Raji (cell line): ENCODE results near the gene ASS1.

ENCODE experiments used
- POLR2A ChIP-seq: IDR thresholded peaks from 2 replicates; pipeline ENCODE4 v1.6.1; 2011; ENCODE audit warnings: low read depth, low read length, control low read depth; ENCODE audit not compliant: insufficient read depth

The ASS1 gene

DNA sequence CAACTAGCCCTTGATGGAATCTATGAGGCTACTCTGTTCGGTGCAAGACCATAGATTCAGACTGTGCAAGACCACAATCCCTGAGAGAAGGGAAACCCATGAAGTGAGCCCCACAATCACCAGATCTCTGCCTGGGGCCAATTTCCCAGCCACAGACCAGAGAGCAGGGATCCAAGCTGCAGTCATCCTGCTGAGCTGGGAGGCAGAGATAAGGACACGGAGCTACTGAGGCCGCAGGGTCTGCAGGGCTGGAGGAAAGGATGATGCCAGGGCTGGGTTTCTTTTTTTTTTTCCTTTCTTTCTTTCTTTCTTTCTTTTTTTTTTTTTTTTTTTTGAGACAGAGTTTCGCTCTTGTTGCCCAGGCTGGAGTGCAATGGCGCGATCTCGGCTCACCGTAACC, 86.9 kb downstream of the ASS1 start:
- TF ChIP-seq POLR2A = no peak

DNA sequence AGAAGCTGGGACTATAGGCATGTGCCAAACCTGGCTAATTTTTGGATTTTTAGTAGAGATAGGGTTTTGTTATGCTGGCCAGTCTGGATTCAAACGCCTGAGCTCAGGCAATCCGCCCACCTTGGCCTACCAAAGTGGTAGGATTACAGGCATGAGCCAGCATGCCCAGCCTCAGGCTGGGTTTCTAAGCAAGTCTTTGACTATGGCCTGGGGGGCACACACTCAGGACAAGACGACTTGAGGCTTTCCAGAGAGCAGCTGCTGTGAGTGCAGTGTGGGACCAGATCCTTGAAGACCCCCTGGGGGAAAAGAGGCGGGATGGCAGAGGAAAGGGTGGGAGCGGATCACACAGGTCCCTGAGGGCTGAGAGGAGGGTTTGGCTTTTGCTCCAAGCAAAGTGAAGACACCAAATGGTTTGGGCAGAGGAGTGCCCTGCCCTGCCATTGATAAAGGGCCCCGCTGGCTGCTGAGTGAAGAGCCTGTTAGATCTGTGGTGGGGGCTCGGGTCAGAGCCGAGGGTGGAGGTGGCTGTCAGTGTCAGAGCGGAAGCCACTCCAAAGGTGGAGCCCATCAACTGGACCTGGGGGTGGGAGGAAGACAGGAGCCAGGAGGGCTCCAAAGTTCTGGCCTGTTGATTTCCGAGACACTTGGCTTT, 87.8 kb downstream of the ASS1 start:
- TF ChIP-seq POLR2A = no peak

- TF ChIP-seq POLR2A = no peak
Measured at GRCh38 chr9:130535818-130536521, 91.2 kb downstream of the ASS1 start.

DNA sequence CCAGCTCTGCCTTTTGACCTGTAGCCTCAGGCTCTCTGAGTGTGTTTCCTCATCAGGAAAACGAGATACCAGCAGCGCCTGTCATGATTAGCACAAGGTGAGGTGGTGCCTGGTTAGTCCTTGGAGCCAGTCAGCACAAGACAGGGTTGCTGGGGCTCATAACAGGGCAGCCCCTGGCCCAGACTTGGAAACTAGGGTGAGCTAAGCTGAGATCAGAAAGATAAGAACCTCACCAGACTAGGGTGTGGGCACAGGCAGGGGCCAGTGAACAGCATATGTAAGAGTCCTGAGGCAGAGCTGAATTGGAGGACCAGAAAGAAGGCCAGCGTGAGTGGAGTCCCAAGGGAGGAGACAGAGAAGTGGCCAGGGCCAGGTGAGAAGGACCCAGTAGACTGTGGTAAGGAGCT, 91.9 kb downstream of the ASS1 start:
- TF ChIP-seq POLR2A = no peak

DNA sequence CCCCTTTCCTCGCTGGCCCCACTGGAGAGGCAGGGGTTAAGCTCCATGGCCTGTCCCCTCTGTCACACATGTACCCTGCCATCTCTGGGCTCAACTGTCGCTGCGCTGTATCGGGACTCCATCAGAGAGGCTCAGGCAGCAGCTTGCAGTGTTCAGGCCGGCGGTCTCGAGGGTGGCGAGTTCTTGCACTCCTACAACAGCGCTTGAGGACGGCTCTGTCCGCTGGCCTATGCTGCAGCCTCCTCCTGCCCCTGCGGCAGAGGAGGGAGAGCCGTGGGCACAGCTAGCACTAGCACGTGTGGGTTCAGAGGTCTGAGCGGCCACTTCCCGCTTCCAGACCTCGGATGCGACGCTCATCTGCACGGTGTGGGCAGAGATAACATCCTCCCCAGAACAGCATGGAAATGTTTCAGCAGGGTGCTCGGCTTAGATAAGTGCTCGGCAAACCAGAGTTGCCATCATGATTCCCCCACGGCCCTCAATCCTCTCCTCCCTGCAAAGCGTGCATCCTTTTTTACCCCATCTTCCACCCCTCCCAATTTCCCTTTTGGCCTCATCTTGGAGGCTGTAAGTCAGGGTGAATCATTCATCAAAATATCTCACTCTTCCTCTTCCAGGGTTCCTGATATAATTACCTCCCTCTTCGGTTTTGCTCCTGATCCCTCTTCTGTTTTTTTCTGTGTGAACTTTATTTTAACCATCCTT, 92.7 kb downstream of the ASS1 start:
- TF ChIP-seq POLR2A = no peak

DNA sequence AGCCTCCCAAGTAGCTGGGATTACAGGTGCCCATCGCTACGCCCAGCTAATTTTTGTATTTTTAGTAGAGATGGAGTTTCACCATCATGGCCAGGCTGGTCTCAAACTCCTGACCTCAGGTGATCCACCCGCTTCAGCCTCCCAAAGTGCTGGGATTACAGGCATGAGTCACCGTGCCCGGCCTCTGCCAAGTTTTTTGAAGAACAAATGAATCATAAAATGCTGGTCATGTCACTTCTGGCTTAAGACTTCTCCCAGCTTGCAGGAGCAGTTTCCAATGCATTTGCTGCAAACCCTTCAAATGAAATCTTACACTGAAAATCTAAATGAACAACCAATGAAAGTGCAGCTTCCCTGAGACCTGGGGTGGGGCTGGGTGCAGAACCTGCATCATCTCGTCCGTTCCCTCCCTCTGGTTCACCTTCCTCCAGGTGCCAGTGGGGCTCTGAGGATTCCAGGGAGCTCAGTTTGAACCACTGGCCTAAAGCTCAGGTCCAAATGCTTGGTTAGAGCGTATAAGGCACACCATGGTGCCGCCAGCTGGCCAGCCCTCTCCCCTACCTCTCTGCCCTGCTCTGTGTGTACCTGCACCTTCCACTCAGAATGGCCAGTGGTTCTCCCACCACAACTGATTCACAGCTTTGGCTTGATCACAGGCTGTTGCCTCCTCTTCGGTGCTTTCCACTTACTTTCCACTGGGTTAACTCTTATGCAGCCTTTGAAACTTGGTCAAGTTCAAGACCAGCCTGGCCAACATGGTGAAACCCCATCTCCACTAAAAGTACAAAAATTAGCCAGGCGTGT, 94.9 kb downstream of the ASS1 start:
- TF ChIP-seq POLR2A = no peak

DNA sequence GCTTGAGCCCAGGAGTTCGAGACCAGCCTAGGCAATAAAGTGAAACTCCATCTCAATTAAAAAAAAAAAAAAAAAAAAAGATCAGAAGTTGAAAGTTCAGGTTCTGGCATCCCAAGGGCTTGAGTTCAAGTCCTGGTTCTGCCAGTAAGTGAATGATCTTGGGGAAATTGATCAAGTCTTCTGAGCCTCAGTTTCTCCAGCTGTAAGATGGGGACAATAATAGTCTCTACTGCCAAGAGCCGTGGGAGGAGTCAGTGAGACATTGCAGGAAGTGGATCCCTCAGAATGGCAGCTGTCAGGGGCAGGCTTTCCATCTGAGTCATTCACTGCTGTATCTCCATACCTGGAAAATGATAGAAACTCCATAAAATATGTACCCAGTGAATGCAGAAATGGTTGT, 96.8 kb downstream of the ASS1 start:
- no peak for TF ChIP-seq POLR2A

- no peak for TF ChIP-seq POLR2A
Measured at GRCh38 chr9:130542038-130542437, 97.3 kb downstream of the ASS1 start.

DNA sequence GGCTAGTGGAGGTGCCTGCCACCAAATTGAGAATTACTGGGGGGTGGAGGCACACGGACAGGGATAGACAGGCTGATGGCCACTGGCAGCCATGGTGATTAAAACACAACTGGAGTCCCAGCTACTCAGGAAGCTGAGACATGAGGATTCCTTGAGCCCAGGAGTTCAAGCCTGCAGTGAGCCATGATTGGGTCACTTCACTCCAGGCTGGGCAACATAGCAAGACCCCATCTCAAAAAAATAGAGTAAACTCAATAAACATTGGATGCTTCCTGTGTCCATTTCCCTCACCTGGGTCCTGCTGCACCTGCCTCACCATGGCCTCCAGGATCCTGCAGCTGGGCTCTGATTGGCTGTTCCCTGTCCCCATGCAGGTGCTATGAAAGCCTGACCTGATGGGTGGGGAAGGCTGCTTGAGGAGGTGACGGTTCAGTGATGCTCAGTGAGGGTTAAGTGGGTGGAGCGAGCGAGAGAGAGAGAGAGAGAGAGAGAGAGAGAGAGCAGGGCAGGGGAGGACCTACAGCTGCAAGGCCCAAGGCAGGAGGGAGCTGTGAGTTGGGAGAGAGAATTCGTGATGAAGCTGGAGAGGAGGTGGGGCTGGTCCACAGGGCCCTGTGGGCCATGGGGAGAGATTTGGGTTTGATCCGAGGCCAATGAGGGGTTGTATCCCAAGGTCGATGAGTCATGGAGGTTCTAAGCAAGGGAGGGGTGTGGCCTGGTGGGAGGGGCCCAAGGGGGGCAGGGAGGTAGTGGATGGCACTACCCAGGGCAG, 97.9 kb downstream of the ASS1 start:
- no peak for TF ChIP-seq POLR2A

GRCh38 chr9:130543368-130543767, 98.6 kb downstream of the ASS1 start:
- TF ChIP-seq POLR2A = no peak

DNA sequence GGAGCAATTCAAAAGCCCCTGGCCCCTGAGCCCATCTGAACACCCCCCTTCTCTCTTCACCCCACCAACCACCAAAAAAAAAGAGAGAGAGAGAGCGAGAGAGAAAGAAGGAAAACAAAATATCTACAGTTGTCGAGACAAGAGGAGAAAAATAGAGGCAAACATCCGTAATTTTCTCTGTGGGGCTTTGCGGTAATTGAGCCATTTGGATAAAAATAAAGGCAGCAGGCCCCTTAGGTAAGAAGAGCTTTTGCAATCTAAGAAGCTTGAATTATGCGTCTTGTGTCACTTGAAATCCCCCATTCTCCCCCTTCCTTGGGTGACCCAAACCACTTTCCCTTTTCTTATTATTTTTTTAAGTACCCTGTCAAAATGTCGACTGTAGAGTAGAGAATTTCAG, 99.1 kb downstream of the ASS1 start:
- no peak for TF ChIP-seq POLR2A

DNA sequence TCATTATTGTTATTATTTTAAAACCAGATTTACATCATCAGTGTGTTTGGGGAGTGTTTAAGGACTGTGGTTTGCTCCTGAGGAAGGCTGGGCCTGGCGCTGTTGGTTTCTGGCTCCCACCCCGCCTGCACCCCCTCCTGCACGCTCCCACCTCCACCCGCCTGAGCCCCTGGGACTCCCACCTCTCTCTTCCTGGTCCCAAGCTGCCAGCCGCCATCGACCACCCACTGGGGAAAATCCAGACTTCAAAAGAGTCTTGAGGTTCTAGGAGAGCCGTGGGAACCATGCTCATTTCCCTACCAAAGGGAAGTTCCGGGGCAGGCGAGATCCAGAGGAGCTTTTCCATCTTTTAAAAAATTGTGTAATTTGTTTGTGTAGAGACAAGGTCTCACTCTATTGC, 99.6 kb downstream of the ASS1 start:
- no peak for TF ChIP-seq POLR2A

DNA sequence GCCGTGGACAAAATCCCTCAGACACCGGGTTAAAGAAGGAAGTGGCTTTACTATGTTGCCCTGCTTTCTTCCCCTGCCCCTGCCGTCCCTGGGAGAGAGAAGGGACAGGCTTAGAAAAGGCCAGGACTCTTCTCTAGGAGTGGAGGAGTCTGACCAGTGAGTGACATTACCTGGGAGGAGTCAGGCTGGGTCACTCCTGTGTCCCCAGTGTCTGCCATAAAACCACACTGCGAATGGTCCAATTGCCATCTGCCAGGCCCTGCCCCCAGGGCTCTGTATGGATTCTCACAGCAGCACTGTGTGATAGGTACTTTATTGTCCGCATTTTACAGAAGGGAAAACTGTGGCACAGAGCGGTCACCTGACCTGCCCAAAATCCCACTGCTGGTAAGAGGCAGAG, 103.3 kb downstream of the ASS1 start:
- TF ChIP-seq POLR2A = no peak

DNA sequence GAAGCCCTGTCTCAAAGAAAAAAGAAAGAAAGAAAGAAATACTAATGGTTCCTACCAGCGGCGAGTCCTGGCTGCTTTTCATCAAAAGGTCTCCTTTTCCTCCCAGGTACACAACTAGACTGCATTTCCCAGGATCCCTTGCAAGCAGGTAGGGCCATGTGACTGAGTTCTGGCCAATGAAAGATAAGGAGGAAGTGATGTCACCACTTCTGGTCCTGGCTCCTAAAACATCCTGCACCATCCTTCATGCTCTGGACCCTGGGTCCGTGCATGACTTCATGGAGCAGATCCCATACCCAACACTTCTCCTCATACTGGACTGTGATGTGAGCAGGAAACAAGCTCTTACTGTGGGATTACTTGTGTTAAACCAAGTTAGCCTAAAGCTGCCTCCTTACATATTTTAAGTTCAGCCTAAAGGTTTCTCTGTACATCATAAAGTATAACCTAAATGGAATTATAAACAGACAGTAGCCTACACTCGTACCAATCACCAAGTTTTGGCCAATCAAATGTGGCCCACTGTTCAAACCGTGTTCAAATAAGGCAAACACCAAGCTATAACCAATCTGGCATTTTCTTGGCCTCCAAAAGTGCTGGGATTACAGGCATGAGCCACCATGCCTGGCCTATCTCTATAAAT, 104.5 kb downstream of the ASS1 start:
- peak; percentile 55 for TF ChIP-seq POLR2A
